Endometrium (tissue), 2 donors: ENCODE data around the gene CEP162.
"Not testable (repeated sequence)": the region's sequence is repeated elsewhere in the genome, so short reads cannot be mapped to it uniquely, and the experiment has no call there.

Source experiments
- FAIRE-seq: peaks from 2 replicates; lab custom pipeline; 2012; peaks lifted over from hg19 to GRCh38; lab: Jason Lieb, UNC
- donor health status: control.
- donor health status: control.

Gene CEP162

GRCh38 chr6:84086056-84086455, 141.4 kb downstream of the CEP162 start:
- no peak for FAIRE-seq

DNA sequence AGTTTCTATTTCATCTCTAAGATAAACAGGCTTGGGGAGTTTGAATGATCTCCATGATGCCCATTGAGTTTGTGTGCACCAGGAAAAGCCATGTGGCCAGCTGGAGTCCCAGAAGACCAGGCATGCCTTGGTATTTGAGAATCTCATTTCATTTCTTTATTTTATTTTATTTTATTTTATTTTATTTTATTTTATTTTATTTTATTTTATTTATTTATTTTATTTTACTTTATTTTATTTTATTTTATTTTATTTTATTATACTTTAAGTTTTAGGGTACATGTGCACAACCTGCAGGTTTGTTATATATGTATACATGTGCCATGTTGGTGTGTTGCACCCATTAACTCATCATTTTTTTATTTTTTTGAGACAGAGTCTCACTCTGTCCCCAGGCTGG, 142.7 kb downstream of the CEP162 start:
- not testable (repeated sequence) for FAIRE-seq

GRCh38 chr6:84082689-84083265, 144.7 kb downstream of the CEP162 start:
- no peak for FAIRE-seq

- no peak for FAIRE-seq
Observed at GRCh38 chr6:84081222-84081621, 146.2 kb downstream of the CEP162 start.

GRCh38 chr6:84078335-84078734, 149.1 kb downstream of the CEP162 start:
- no peak for FAIRE-seq

GRCh38 chr6:84077645-84078044, 149.8 kb downstream of the CEP162 start:
- FAIRE-seq = no peak

DNA sequence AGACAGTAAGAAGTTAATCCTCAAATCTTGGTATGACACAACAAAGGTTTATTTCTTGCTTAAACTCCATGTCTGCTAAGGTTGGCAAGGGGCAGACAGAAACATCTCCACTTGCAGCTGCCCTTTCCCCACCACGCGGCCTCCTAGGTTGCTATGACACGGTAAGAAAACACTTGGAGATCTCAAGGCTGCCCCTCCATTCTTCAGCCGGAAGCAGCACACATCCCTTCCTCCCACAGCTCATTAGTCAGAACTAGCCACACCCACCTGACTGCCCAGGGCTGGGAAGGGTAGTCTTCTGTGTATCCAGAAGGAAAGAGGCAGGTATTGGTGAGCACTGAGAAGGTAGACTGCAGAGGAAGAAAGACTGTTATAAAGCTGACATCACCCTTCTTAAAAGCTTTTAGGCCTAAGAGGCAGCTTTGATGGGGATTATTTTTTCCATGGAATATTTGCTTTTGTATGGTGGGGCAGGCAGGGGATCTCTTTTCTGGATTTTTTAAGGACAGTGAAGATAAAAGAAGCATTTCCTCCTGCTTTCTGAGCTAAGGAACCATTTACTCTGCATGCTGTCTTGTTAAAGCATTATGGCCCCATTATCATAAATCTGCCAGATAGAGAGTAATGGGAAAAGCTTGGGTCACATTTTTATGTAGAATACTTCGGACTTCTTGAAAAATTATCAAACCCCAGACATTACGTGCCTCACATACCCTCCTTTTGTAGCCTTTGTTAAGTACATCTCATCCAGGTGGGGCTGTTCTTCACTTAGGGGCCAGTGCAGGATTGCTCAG, 152.3 kb downstream of the CEP162 start:
- FAIRE-seq = no peak
